ENCODE results near the gene NTPCR. TPM values are rescaled to one million over a fixed set of nuclear protein-coding genes. Genes with fewer than 3 reads are reported as not detected.
"Not testable (repeated sequence)": the region's sequence is repeated elsewhere in the genome, so short reads cannot be mapped to it uniquely, and the experiment has no call there.

Gene NTPCR
- total RNA-seq (2014; rRNA removed; shearing (Covaris generic)): 23.9 and 28.1 TPM in 2 replicates
- 17.5 and 26.4 TPM in 2 replicates for polyA plus RNA-seq (2015; cell fraction: cytosol; rRNA removed)
- polyA plus RNA-seq (2015; cell fraction: nucleus; rRNA removed): 13.6 and 14.8 TPM in 2 replicates

DNA sequence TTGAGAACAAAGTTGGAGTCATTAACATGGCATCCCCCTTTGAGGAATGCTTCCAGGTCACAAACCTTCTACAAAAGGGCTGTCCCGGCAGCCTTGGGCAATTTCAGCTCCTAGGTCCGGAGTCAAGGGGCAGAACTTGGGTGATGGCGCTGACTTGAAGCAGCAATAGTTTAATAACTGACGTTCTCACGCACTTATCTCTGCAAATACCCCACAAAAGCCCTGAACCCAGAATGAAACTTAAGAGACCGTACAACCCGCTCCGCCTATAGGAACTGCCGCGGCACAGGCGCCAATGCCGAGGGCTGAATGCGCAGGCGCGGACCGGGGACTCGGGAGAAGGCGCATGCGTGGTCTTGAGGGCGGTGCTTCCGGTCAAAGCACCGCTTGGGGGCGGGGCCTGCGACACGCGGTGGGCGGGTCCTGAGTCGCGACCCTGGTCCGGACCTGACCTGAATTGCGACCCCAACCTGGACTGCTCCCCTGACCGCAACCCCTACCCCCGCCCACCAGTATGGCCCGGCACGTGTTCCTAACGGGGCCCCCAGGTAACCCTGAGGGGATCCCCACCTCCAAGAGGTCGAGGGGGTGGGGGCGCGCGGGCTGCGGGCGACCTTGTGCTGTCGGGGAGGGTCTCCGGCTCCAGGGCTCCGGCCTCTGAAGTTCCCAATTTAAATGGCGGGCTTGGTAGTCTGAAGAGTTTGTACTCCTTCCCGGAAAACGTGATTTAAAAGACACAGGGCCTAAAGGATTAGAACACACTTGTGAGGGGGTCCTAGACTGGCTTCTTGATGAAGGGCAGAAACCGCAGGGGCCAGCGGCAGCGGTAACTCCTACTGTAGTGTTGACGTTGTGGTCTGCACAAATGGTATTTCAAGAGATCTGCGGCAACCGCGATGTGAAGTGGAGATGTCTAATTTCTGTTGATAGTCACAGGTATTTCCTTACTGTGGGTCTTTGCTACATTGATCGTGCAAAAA lies at the start of gene NTPCR:
Gene NTPCR (plus strand): TSS at position 415 of the 980 bp plus-strand sequence. CDS start 100 bp downstream, at position 515.
- peak; percentile 91 for DNase-seq (ENCODE audit: low read depth, low spot score)
- in situ Hi-C loops (cut with HindIII; ENCODE audit: low pct_unique_long_range_greater_than_20kb, low sequenced_read_pairs): no loop called here

DNA sequence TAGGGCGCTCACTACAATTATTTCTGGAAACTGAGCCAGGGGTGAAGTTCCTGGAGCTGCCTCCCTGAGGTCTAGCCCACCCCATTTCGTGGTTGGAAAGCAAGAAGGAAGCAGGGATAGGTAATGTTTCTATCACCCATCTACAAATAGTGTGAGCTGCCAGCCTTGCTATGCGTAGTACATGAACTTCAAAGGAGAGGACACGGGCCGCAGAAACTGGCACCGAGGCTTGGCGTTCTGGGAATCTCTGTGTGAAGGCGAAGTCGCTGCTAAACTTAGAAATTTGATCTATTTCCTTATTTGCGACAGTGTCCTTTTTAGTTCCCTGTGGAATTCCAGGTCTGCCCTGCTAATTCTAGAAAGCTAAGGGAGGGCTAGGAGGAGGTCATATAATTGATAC lies 49.6 kb upstream of the NTPCR start:
- DNase-seq (ENCODE audit: low read depth, low spot score): no peak
- in situ Hi-C loops (cut with HindIII; ENCODE audit: low pct_unique_long_range_greater_than_20kb, low sequenced_read_pairs): no loop called here

- in situ Hi-C loops (cut with HindIII; ENCODE audit: low pct_unique_long_range_greater_than_20kb, low sequenced_read_pairs): no loop called here
- DNase-seq (ENCODE audit: low read depth, low spot score): no peak
Measured at GRCh38 chr1:232901255-232901654, 49.2 kb upstream of the NTPCR start.

DNA sequence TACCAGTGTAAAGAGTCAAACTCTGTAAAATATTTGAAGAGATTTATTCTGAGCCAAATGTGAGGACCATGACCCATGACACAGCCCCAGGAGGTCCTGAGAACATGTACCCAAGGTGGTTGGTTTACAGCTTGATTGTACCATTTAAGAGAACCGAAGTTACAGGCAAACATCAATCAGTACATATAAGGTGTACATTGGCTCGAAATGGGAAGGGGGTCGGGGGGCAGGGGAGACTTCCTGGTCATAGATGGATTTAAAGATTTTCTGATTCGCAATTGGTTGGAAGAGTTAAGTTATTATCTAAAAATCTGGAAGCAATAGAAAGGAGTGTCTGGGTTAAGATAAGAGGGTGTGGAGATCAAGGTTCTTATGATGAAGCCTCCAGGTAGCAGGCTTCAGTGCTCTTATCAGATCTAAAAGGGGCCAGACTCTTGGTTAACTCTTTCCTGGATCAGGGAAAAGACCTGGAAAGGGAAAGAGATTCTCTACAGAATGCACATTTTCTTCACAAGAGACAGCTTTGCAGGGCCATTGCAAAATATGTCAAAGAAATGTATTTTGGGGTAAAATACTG lies 47.5 kb upstream of the NTPCR start:
- in situ Hi-C loops (cut with HindIII; ENCODE audit: low pct_unique_long_range_greater_than_20kb, low sequenced_read_pairs): no loop called here
- DNase-seq (ENCODE audit: low read depth, low spot score): no peak

GRCh38 chr1:232904131-232904530 lies 46.3 kb upstream of the NTPCR start:
- DNase-seq (ENCODE audit: low read depth, low spot score): no peak
- in situ Hi-C loops (cut with HindIII; ENCODE audit: low pct_unique_long_range_greater_than_20kb, low sequenced_read_pairs): no loop called here

DNA sequence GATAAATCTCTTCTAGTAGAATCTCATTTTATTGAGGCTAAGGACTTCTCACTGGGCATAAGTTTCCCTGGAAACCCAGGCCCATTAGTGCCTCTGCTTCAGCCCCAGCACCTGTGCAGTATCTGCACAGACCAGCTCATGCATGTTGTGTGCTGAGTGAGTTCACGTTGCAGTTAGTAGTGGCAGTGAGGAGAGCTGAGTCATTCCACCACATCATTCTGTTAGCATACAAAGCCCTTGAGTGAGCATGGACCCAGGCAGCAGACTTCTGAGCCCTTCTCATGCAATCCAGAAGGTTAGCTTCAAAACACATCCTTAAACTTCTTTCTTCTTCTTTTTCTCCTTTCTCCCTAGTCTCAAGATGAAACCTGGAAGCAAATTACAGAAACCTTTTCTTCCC lies 45.8 kb upstream of the NTPCR start:
- in situ Hi-C loops (cut with HindIII; ENCODE audit: low pct_unique_long_range_greater_than_20kb, low sequenced_read_pairs): no loop called here

DNA sequence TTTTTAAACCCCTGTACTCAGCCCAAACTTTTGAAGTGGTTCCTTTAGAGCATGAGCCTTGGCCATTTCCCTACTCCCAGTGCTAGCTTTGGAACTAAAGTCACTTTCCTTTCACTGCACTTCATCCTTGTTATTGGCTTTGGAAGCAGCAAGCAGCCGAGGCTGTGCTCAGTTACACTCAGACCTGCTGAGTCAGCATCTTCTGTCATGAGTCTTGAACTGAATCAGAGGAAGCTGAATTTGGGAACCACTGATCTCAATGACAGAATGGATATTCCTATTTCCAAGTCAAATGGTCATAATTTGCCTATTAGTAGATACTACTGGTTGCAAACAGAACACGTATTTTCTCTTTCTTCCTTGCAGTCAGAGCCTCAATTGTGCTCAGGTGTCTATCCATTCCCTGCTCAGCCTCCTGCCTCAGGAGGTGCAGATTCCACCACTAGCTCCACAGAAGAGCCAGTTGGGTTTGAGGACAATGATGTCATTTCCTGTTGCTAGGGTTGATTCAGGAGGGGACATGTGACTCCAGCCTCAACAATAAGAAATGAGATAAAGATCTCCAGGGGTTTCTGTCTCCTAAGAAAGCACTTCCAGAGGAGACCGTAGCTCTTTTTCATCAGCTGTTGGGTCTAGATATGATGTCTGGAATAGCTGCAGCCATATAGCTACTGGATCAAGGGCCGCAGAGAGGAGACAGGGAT lies 44.9 kb upstream of the NTPCR start:
- DNase-seq (ENCODE audit: low read depth, low spot score): no peak
- in situ Hi-C loops (cut with HindIII; ENCODE audit: low pct_unique_long_range_greater_than_20kb, low sequenced_read_pairs): no loop called here

More for the DNA sequence above, 45.8 kb upstream of the NTPCR start:
- DNase-seq (ENCODE audit: low read depth, low spot score): no peak

- in situ Hi-C loops (cut with HindIII; ENCODE audit: low pct_unique_long_range_greater_than_20kb, low sequenced_read_pairs): no loop called here
- DNase-seq (ENCODE audit: low read depth, low spot score): no peak
Measured at GRCh38 chr1:232906441-232906840, 44.0 kb upstream of the NTPCR start.

DNA sequence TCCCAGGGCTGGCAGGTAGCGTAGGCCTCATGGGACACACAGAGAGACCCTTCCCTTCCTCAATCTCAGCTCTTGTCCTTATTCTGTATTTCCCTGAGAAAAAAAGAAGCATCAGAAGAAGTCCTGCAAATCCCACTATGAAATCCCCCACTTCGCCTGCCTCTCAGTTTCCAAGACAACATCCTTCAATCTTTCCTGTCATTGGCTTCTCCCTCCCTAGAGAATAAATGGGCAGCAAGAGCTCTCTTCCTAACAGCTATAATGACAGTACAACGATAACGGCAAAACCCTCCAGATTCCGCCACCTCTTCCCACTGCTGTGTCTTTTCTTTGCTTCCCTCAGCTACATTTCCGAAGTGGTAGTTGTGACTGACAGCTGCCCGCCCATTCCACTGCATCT lies 41.6 kb upstream of the NTPCR start:
- no peak for DNase-seq (ENCODE audit: low read depth, low spot score)
- in situ Hi-C loops (cut with HindIII; ENCODE audit: low pct_unique_long_range_greater_than_20kb, low sequenced_read_pairs): no loop called here

GRCh38 chr1:232909752-232910151 lies 40.7 kb upstream of the NTPCR start:
- in situ Hi-C loops (cut with HindIII; ENCODE audit: low pct_unique_long_range_greater_than_20kb, low sequenced_read_pairs): no loop called here
- DNase-seq (ENCODE audit: low read depth, low spot score): no peak

DNA sequence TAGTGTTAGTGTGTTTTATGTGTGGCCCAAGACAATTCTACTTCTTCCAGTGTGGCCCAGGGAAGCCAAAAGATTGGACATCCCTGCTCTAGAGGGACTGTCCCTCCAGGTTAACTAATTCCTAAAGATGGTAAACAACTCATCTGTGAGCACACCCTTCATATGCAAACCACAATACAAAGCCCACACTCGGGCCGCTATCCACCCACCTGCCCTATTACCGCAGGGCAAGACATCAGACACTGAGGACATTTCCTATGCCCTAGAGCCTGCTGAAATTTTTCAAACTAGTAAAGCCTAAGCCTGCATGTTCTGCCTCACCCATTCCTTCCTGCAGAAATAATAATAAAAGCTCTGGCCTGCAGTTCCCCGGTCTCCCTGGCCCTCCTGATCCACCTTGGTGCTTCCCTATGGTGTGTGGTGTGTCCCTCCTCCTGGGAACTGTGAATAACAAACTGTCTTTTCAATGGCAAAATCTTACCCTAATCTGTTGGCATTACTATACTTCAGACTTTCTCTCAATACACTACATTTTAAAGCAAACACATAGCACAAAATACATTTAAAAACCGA lies 39.3 kb upstream of the NTPCR start:
- no peak for DNase-seq (ENCODE audit: low read depth, low spot score)
- in situ Hi-C loops (cut with HindIII; ENCODE audit: low pct_unique_long_range_greater_than_20kb, low sequenced_read_pairs): no loop called here

- in situ Hi-C loops (cut with HindIII; ENCODE audit: low pct_unique_long_range_greater_than_20kb, low sequenced_read_pairs): no loop called here
- DNase-seq (ENCODE audit: low read depth, low spot score): no peak
Measured at GRCh38 chr1:232912845-232913580, 37.4 kb upstream of the NTPCR start.

GRCh38 chr1:232914271-232914670 lies 36.1 kb upstream of the NTPCR start:
- in situ Hi-C loops (cut with HindIII; ENCODE audit: low pct_unique_long_range_greater_than_20kb, low sequenced_read_pairs); DNase-seq (ENCODE audit: low read depth, low spot score): not testable (repeated sequence)

- no peak for DNase-seq (ENCODE audit: low read depth, low spot score)
- in situ Hi-C loops (cut with HindIII; ENCODE audit: low pct_unique_long_range_greater_than_20kb, low sequenced_read_pairs): no loop called here
Measured at GRCh38 chr1:232915212-232915611, 35.2 kb upstream of the NTPCR start.

- in situ Hi-C loops (cut with HindIII; ENCODE audit: low pct_unique_long_range_greater_than_20kb, low sequenced_read_pairs): no loop called here
- no peak for DNase-seq (ENCODE audit: low read depth, low spot score)
Measured at GRCh38 chr1:232917053-232917452, 33.4 kb upstream of the NTPCR start.

DNA sequence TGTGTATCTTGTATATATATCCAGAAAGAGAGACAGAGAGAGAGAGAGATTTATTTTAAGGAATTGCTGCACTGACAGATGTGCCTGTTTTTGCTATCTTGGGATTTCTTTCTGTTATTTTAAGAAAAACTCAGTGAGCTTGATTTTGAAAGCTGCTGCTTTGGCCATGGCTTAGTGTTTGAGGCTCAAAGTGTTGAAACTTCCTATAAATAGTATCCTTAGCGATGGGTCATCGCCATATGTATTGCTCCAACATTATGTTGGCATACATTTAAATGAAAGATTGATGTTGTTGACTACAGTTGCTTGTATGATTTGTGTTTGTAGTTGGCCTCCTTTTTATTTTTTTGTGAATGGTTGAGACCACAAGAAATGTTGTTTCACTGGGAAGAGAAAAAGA lies 29.0 kb upstream of the NTPCR start:
- no peak for DNase-seq (ENCODE audit: low read depth, low spot score)
- in situ Hi-C loops (cut with HindIII; ENCODE audit: low pct_unique_long_range_greater_than_20kb, low sequenced_read_pairs): no loop called here

- in situ Hi-C loops (cut with HindIII; ENCODE audit: low pct_unique_long_range_greater_than_20kb, low sequenced_read_pairs): no loop called here
- DNase-seq (ENCODE audit: low read depth, low spot score): no peak
Measured at GRCh38 chr1:232922485-232922884, 27.9 kb upstream of the NTPCR start.
